GM19023 (cell line): ENCODE data around the gene GNG12.
A peak's percentile ranks its signal among the peaks of the same experiment; 100 is the strongest.

Experiments
- ATAC-seq: cut with Tn5 transposase; IDR thresholded peaks from one replicate; pipeline ENCODE4 v1.9.1; 2021; ENCODE audit warnings: mild to moderate bottlenecking, moderate library complexity; ENCODE audit not compliant: unreplicated experiment

GNG12 gene

DNA sequence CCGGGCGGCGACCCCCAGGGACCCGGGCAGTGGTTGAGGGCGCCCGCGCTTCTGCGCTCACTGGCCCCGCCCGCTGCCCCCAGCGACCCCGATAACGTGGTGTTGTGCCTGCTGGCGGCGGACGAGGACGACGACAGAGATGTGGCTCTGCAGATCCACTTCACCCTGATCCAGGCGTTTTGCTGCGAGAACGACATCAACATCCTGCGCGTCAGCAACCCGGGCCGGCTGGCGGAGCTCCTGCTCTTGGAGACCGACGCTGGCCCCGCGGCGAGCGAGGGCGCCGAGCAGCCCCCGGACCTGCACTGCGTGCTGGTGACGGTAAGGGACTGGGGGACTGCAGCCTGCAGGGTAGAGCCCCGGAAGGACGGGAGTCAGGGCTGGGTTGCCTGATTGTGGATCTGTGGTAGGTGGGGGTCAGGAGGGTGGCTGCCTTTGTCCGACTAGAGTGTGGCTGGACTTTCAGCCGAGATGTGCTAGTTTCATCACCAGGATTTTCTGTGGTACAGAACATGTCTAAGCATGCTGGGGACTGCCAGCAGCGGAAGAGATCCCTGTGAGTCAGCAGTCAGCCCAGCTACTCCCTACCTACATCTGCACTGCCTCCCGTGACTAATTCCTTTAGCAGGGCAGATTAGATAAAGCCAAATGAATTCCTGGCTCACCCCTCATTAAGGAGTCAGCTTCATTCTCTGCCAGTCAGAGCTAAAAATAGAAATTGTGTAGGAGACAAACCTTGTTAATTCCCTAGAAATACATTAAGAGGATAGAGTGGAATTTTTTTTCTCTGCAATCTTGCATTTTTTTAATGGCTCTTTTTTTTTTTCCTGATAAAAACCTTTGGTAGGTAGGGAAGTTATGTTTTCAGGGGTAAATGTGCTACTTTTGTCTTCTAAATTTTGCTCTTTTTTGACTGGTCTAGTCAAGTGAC is 146.7 kb downstream of the GNG12 start:
- peak; percentile 20 for ATAC-seq

DNA sequence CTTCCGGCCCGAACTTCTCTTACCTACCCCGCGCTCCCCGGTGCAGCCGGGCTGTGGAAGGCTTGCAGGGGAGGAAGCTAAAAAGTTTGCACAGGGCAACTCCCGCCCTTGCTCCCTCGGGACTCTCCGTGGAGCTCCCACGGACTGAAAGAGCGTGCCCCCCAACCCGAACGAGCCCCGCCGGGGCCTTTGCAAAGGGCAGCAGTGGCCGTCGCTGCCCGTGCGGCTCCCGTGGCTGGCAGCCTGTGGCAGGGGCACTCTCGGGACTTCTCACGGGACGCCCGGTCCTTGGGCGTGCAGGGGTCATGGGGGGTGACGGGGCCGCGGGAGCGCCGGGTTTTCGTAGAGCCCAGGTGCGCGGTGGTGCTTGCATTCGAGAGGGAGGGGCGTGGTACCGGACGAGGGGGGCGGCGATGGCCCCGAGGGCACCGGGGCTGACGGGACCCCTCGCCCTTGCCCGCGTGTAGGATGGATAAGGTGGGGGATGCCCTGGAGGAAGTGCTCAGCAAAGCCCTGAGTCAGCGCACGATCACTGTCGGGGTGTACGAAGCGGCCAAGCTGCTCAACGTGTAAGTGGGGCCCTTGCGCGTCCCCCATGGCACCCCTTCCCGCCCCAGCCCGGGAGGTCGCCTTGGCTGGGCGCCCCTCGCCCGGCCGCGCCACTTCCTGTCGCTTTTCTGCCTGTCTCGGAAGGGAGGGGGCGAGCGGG is 147.6 kb downstream of the GNG12 start:
- ATAC-seq, result peak; percentile 12

GRCh38 chr1:67685067-67685557 is 148.2 kb downstream of the GNG12 start, which contains the start of gene GADD45A:
Gene GADD45A (plus strand): TSS chr1:67685201. CDS start chr1:67685495, 294 bp downstream.
- ATAC-seq, result peak; percentile 86

DNA sequence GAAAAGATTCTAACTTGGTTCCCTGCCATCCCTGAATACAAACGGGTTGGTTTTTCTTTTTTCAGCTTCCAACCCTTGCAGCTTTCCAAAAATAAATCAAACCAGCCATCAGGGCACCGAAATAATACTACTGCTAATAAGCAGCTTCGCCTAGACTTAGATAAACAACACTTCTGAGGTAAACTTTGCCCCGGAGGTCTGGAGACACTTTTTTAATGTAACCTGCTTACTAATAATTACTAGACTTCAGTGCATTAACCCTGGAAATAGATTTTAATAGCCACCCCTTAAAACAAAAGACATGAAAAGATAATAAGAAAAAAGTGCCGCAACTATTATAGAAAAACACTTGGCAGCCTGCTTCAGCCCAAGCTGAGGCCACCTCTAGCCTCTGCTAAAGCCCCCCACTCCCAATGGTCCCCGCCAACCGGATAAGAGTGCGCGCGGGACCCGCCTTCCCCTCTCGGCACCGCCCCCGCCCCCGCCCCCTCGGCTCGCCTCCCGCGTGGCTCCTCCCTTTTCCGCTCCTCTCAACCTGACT is 148.7 kb downstream of the GNG12 start:
- no peak for ATAC-seq

GRCh38 chr1:67683766-67684525 is 149.3 kb downstream of the GNG12 start:
- no peak for ATAC-seq

- ATAC-seq, result no peak
Measured at GRCh38 chr1:67683316-67683715, 150.0 kb downstream of the GNG12 start.

DNA sequence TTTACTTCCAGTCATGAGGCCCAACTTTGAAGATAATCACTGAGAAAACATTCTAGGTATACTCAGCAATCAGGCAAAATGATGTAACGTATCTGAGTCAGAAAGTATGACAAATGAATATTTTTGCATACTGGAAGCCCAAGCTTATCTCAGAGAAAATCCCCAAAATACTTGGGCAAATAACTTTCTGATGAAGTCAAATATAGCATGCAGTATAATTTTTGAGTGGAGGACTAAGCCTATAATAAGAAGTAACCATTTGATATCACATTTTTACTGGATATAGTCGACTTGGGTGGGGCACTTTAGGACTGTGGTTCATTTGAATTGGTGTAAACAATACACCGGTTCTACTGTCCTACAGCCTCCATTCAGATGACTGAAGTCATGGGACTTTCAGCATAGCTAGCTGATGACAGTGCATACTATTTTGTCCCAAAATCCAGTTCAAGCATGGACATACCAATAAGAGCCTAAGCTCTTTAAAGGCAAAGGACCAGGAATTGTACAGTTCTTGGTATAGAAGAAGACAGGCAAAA is 150.5 kb downstream of the GNG12 start:
- no peak for ATAC-seq

DNA sequence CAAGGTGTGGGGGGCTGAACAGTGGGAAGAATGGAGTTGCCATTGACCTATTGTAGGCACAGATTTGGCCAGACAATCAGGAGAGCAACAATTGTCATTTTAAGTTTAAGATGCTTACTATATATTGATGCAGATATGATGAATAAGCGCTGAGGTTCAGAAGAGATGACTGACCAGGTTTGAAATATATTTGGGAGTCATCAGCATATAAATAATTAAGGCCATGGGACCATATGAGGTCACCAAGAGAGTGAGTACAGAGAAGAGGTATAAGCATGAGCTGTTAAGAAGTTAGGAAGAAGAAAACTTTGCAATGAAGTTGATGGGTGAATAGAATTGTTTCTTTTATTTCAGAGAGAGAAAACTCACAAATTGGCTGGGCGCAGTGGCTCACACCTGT is 152.8 kb downstream of the GNG12 start:
- ATAC-seq, result no peak

- ATAC-seq, result no peak
Measured at GRCh38 chr1:67679691-67680090, 153.6 kb downstream of the GNG12 start.

DNA sequence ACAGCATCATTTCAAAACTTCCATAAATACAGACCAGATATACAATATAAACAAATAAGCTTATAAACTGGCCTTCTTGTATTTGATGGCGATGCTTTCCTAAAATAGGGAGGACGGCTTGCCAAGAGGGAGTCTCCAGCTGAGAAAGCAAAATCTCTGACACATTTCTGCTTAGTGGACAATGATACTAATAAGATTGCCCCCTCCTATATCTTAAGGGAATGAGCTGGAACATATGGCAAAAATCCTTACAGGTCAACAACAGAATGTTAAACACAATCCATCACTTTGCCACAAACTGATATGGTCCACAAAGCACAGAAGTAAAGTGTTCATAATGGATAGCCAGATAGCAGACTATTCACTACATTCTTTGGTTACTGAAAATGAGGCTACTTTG is 155.3 kb downstream of the GNG12 start:
- no peak for ATAC-seq

DNA sequence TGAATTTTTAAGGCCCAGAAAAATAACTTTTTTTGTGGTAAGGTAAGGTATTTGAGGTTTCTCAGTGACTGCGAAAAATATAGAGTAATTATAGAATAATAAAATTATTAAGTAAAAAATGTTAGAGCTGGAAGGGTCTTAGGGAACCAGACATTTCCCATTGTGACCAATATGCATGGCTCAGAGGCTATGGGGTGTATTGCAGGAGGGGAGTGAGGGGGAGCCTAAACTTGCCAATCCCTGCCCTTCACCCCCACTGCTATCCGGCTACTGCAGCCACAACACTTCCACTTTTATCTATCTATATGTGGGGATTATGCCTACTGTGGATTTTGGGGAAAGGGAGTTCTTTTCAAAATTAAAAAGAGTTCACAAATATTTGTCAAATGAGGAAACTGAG is 155.9 kb downstream of the GNG12 start:
- no peak for ATAC-seq

- ATAC-seq, result no peak
Measured at GRCh38 chr1:67676946-67677345, 156.3 kb downstream of the GNG12 start.

GRCh38 chr1:67676287-67676686 is 157.0 kb downstream of the GNG12 start:
- ATAC-seq, result no peak

GRCh38 chr1:67675800-67676199 is 157.5 kb downstream of the GNG12 start:
- peak; percentile 91 for ATAC-seq

DNA sequence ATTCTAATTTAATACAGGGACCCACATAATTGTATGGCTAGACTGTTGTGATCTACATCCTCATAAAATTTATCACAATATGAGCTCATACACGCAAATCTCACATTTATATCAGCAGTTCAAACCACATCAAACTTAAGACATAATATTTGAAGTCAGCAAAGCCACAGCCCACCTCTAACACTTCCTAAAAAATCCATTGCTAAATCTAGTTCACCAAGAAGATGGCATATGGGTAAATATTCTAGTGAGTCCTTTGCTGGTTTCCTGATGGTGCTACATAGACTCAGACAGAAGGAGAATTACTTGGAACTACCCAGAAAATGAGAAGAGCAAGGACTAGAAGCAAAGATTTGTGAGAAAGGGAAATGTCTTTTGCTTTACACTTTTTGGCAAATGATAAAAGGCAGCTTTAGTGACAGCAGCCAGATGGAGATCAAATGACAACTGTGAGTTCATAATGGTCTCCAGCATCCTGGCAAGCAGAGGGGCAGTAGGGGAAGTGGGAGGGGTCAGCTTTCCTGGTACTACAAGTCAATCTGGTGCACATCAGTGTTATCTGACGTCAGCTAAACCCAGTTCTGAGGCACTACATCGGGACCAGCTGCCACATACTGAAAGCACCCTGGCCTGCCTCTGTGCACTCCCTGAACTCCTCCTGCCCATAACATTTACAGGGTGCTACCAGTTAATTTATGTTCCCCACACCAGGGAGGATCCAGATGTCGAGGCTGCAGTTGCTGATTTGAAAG is 158.8 kb downstream of the GNG12 start:
- no peak for ATAC-seq

- no peak for ATAC-seq
Measured at GRCh38 chr1:67673468-67674201, 159.6 kb downstream of the GNG12 start.

GRCh38 chr1:67672260-67672803 is 160.9 kb downstream of the GNG12 start:
- no peak for ATAC-seq

DNA sequence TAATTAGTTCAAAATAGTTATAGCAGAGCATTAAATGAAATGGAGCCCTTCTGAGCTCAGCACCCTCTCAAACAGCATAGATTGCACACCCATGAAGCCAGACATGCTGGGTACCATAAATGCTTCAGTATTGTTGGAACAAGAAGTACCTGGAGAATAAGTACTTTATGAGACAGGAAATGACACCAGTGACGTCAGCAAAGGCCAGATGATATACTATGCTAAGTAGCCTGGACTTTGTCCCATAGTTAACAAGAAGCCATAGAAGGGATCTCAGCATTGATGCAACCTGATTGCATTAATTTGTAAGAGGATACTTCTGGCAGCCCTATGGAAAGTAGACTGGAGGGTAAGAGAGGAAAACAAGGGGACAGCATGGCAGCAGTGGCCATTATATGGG is 164.6 kb downstream of the GNG12 start:
- no peak for ATAC-seq

- no peak for ATAC-seq
Measured at GRCh38 chr1:67666636-67667035, 166.6 kb downstream of the GNG12 start.
